ENCODE results near the gene POU3F3. TPM values are rescaled to one million over a fixed set of nuclear protein-coding genes. Genes with fewer than 3 reads are reported as not detected.

POU3F3 gene
- total and polyA plus RNA-seq, 4 experiments from 2014 or later, result not detected

GRCh38 chr2:104825124-104825865 is 28.6 kb upstream of the POU3F3 start:
- no peak overlapping the region for H3K27ac ChIP-seq (ENCODE audit: low read depth, low read length)
- POLR2A ChIA-PET (ENCODE audit: partially characterized antibody), result no interaction called here
- CTCF ChIA-PET (ENCODE audit: partially characterized antibody), result no interaction called here

GRCh38 chr2:104826016-104826415 is 27.9 kb upstream of the POU3F3 start:
- H3K4me3 Mint-ChIP-seq, result no peak overlapping the region
- no peaks in the 10 kb centered on the region for H3K36me3 Mint-ChIP-seq
- ChIA-PET CTCF (ENCODE audit: partially characterized antibody) (no interaction called here), POLR2A (ENCODE audit: partially characterized antibody) (no interaction called here)
- intact Hi-C loops (cut with micrococcal nuclease), result no loop called here
- peaks cover 0 to 10% (median 0%) of the 10 kb centered on the region in 8 donors for H3K9me3 Mint-ChIP-seq
- Histone ChIP-seq H3K27ac (ENCODE audit: low read depth, low read length) (no peak overlapping the region), H3K9me3 (ENCODE audit: control insufficient read depth in 1 of 2, low read length in 2 of 2) (peaks cover 0 to 3% of the 10 kb centered on the region in 2 donors), H3K27me3 (ENCODE audit: insufficient read depth, low read length) (no peaks in the 10 kb centered on the region), H3K36me3 (ENCODE audit: insufficient read depth, low read length) (no peaks in the 10 kb centered on the region), H3K4me1 (ENCODE audit: insufficient read depth, low read length) (no peaks in the 10 kb centered on the region), H3K4me3 (ENCODE audit: low read length in 2 of 2) (no peak overlapping the region)
- peaks cover 0 to 1% (median 0%) of the 10 kb centered on the region in 4 donors for H3K4me1 Mint-ChIP-seq
- no peak for DNase-seq
- peaks cover 4 to 10% of the 10 kb centered on the region in 2 donors for H3K27me3 Mint-ChIP-seq
- no peak overlapping the region for H3K27ac Mint-ChIP-seq

More at GRCh38 chr2:104825124-104825865, 28.6 kb upstream of the POU3F3 start:
- Histone ChIP-seq H3K4me1 (ENCODE audit: insufficient read depth, low read length) (no peaks in the 10 kb centered on the region), H3K27me3 (ENCODE audit: insufficient read depth, low read length) (no peaks in the 10 kb centered on the region), H3K4me3 (ENCODE audit: low read length in 2 of 2) (no peak overlapping the region), H3K36me3 (ENCODE audit: insufficient read depth, low read length) (no peaks in the 10 kb centered on the region), H3K9me3 (ENCODE audit: control insufficient read depth in 1 of 2, low read length in 2 of 2) (peaks cover 0 to 3% of the 10 kb centered on the region in 2 donors)
- H3K4me3 Mint-ChIP-seq, result no peak overlapping the region
- DNase-seq, result no peak
- peaks cover 0 to 1% (median 0%) of the 10 kb centered on the region in 4 donors for H3K4me1 Mint-ChIP-seq
- H3K27me3 Mint-ChIP-seq, result peaks cover 4 to 10% of the 10 kb centered on the region in 2 donors
- peaks cover 0 to 10% (median 0%) of the 10 kb centered on the region in 8 donors for H3K9me3 Mint-ChIP-seq
- intact Hi-C loops (cut with micrococcal nuclease), result no loop called here
- H3K27ac Mint-ChIP-seq, result no peak overlapping the region
- no peaks in the 10 kb centered on the region for H3K36me3 Mint-ChIP-seq

- Mint-ChIP-seq H3K9me3 (peaks cover 0 to 4% (median 0%) of the 10 kb centered on the region in 8 donors), H3K27ac (no peak overlapping the region), H3K36me3 (no peaks in the 10 kb centered on the region), H3K4me3 (no peak overlapping the region), H3K27me3 (peaks cover 10% of the 10 kb centered on the region in 2 donors), H3K4me1 (no peaks in the 10 kb centered on the region)
- Histone ChIP-seq H3K36me3 (ENCODE audit: insufficient read depth, low read length) (no peaks in the 10 kb centered on the region), H3K9me3 (ENCODE audit: control insufficient read depth in 1 of 2, low read length in 2 of 2) (no peaks in the 10 kb centered on the region), H3K4me1 (ENCODE audit: insufficient read depth, low read length) (no peaks in the 10 kb centered on the region), H3K4me3 (ENCODE audit: low read length in 2 of 2) (no peak overlapping the region), H3K27ac (ENCODE audit: low read depth, low read length) (no peak overlapping the region), H3K27me3 (ENCODE audit: insufficient read depth, low read length) (no peaks in the 10 kb centered on the region)
- DNase-seq, result no peak
- intact Hi-C loops (cut with micrococcal nuclease), result no loop called here
- POLR2A ChIA-PET (ENCODE audit: partially characterized antibody), result no interaction called here
- CTCF ChIA-PET (ENCODE audit: partially characterized antibody), result no interaction called here
These were observed 22.2 kb upstream of the POU3F3 start for GRCh38 chr2:104831742-104832141.

- Histone ChIP-seq H3K36me3 (ENCODE audit: insufficient read depth, low read length) (no peaks in the 10 kb centered on the region), H3K27me3 (ENCODE audit: insufficient read depth, low read length) (peaks cover 6% of the 10 kb centered on the region), H3K4me1 (ENCODE audit: insufficient read depth, low read length) (no peaks in the 10 kb centered on the region), H3K27ac (ENCODE audit: low read depth, low read length) (no peak overlapping the region), H3K4me3 (ENCODE audit: low read length in 2 of 2) (no peak overlapping the region), H3K9me3 (ENCODE audit: control insufficient read depth in 1 of 2, low read length in 2 of 2) (no peaks in the 10 kb centered on the region)
- Mint-ChIP-seq H3K9me3 (peaks cover 0 to 3% (median 0%) of the 10 kb centered on the region in 8 donors), H3K27ac (no peak overlapping the region), H3K27me3 (peaks cover 8 to 9% of the 10 kb centered on the region in 2 donors), H3K4me1 (no peaks in the 10 kb centered on the region), H3K4me3 (no peak overlapping the region), H3K36me3 (no peaks in the 10 kb centered on the region)
- no peak for DNase-seq
- intact Hi-C loops (cut with micrococcal nuclease), result no loop called here
- ChIA-PET CTCF (ENCODE audit: partially characterized antibody) (no interaction called here), POLR2A (ENCODE audit: partially characterized antibody) (no interaction called here)
These were observed 19.3 kb upstream of the POU3F3 start for GRCh38 chr2:104834431-104835153.

- intact Hi-C loops (cut with micrococcal nuclease), result no loop called here
- Mint-ChIP-seq H3K4me3 (no peak overlapping the region), H3K9me3 (peaks cover 0 to 2% (median 0%) of the 10 kb centered on the region in 8 donors), H3K36me3 (no peaks in the 10 kb centered on the region), H3K4me1 (no peaks in the 10 kb centered on the region), H3K27me3 (peaks cover 7 to 10% of the 10 kb centered on the region in 2 donors), H3K27ac (no peak overlapping the region)
- POLR2A ChIA-PET (ENCODE audit: partially characterized antibody), result no interaction called here
- Histone ChIP-seq H3K9me3 (ENCODE audit: control insufficient read depth in 1 of 2, low read length in 2 of 2) (no peaks in the 10 kb centered on the region), H3K36me3 (ENCODE audit: insufficient read depth, low read length) (no peaks in the 10 kb centered on the region), H3K4me1 (ENCODE audit: insufficient read depth, low read length) (no peaks in the 10 kb centered on the region), H3K27ac (ENCODE audit: low read depth, low read length) (no peak overlapping the region), H3K27me3 (ENCODE audit: insufficient read depth, low read length) (peaks cover 6% of the 10 kb centered on the region), H3K4me3 (ENCODE audit: low read length in 2 of 2) (no peak overlapping the region)
- CTCF ChIA-PET (ENCODE audit: partially characterized antibody), result no interaction called here
- DNase-seq, result no peak
These were observed 17.6 kb upstream of the POU3F3 start for GRCh38 chr2:104836265-104836664.

- Histone ChIP-seq H3K36me3 (ENCODE audit: insufficient read depth, low read length) (no peaks in the 10 kb centered on the region), H3K27ac (ENCODE audit: low read depth, low read length) (no peak overlapping the region), H3K4me3 (ENCODE audit: low read length in 2 of 2) (no peak overlapping the region), H3K9me3 (ENCODE audit: control insufficient read depth in 1 of 2, low read length in 2 of 2) (no peaks in the 10 kb centered on the region), H3K27me3 (ENCODE audit: insufficient read depth, low read length) (peaks cover 6% of the 10 kb centered on the region), H3K4me1 (ENCODE audit: insufficient read depth, low read length) (no peaks in the 10 kb centered on the region)
- ChIA-PET POLR2A (ENCODE audit: partially characterized antibody) (no interaction called here), CTCF (ENCODE audit: partially characterized antibody) (no interaction called here)
- Mint-ChIP-seq H3K27me3 (peaks cover 13 to 15% of the 10 kb centered on the region in 2 donors), H3K4me3 (no peak overlapping the region), H3K36me3 (no peaks in the 10 kb centered on the region), H3K9me3 (peaks cover 0 to 2% (median 0%) of the 10 kb centered on the region in 8 donors), H3K27ac (no peak overlapping the region), H3K4me1 (no peaks in the 10 kb centered on the region)
- no peak for DNase-seq
- intact Hi-C loops (cut with micrococcal nuclease), result no loop called here
These were observed 17.1 kb upstream of the POU3F3 start for GRCh38 chr2:104836841-104837240.

- Histone ChIP-seq H3K4me1 (ENCODE audit: insufficient read depth, low read length) (no peaks in the 10 kb centered on the region), H3K4me3 (ENCODE audit: low read length in 2 of 2) (no peak overlapping the region), H3K36me3 (ENCODE audit: insufficient read depth, low read length) (no peaks in the 10 kb centered on the region), H3K9me3 (ENCODE audit: control insufficient read depth in 1 of 2, low read length in 2 of 2) (no peaks in the 10 kb centered on the region), H3K27ac (ENCODE audit: low read depth, low read length) (no peak overlapping the region), H3K27me3 (ENCODE audit: insufficient read depth, low read length) (peaks cover 14% of the 10 kb centered on the region)
- ChIA-PET POLR2A (ENCODE audit: partially characterized antibody) (no interaction called here), CTCF (ENCODE audit: partially characterized antibody) (interaction anchor here (0.6 to 2.5 kb wide), 3 partner anchors 8 to 16 kb away, joined by 3 to 7 read pairs (median 3); no protein-coding TSS in a partner anchor)
- H3K9me3 Mint-ChIP-seq, result peaks cover 0 to 4% (median 0%) of the 10 kb centered on the region in 8 donors
- H3K36me3 Mint-ChIP-seq, result peaks cover 0 to 3% of the 10 kb centered on the region in 2 donors
- no peak overlapping the region for H3K27ac Mint-ChIP-seq
- intact Hi-C loops (cut with micrococcal nuclease), result no loop called here
- no peak overlapping the region for H3K4me3 Mint-ChIP-seq
- H3K4me1 Mint-ChIP-seq, result peaks cover 3 to 7% (median 4%) of the 10 kb centered on the region in 4 donors
- DNase-seq, result no peak
- H3K27me3 Mint-ChIP-seq, result peaks cover 19 to 26% of the 10 kb centered on the region in 2 donors
These were observed 13.8 kb upstream of the POU3F3 start for GRCh38 chr2:104840156-104840555.

Data from CD4-positive, alpha-beta memory T cell (primary cell).